Hair follicular keratinocyte (primary cell): ENCODE results near the gene SLC25A21. TPM values are rescaled to one million over a fixed set of nuclear protein-coding genes. Genes with fewer than 3 reads are reported as not detected.

ENCODE experiments used
- total RNA-seq: library from RNA; depleted of rRNA; stranded (reverse); fragments of >200 nt; gene quantifications from 2 replicates; pipeline ENCODE4 v1.2.3, GENCODE V29; 2015

SLC25A21 gene
- total RNA-seq: 0.23 and 0.34 TPM in 2 replicates

DNA sequence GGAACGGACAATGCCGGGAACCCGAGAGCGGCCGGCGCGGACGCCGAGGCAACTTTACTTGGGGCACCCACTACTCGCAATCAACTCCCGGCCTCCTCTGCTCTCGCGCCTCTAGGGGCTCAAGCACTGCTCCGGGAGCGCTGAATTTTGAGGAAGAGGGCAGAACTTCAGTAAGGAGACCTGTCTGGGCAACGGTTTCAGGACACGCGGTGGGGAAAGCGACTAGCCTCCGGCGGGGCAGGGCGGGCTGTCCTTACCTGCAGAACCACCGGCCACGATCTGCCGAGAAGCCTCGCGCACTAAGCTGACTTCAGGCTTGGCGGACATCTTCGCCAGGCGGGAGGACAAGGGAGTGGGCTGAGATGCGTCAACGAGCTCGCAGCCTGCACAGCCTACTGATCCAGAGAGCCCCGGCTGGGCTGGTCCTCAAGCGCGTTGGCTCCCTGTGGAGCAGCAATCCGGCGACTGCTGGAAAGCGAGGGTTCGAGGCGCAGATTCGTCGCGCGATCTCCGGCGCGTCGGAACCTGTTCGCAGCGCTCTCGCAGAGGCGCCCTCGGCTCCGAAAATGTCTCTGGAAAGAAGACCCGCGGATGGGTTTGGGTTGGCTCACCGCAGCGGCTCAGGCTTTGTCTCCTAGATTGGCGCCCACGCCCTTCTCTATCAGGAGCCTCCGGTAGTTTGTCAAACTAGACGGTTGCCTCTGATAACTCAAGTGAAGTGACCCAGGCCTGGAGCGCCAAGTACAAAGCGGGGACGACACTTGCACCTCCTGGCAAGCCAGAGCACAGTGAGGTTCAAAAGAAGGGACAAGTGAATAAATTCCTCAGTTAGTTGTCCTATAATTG lies at the start of gene SLC25A21:
Gene SLC25A21 (minus strand): TSS at position 583 of the 846 bp plus-strand sequence.

DNA sequence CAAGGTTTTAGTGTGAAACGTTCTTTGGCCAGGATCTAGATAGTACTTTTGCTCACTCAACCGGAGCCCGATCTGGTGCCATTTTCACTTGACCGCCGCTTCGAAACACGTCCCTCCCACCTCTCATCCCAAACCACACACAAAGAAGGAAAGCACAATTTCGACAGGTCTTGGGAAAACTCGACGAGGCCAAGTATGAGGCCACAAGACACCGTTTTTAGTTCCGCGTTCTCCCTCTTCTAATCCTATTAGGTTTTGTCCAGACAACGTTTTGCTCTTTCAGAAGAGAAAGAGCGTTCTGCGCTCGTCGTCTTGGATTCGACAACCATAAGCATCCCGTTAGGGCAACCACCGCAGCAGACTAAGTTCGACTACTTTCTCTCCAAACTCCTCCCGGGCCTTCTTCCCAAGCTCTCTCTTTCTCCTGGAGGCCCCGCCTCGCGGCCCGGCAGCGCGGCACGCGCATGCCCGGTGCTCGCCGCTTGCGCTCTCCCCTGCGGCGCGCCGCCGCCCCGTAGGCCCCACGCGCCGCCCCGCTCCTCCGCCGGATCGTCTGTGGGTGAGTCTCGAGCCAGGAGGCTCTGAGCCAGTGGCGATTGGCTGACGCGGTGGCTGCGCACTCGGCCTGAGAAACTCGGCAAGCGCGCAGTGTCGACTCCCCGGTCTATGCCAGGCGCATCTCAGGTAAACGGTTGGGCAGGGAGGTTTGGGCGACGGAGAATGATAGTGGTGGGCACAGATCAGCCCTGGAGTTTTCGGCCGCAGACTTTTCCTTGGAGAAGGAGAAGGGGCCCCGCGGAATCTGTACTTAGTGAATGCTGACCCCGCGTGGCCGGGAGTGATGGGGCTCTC lies 25.2 kb upstream of the SLC25A21 start, which contains the start of gene MIPOL1:
Gene MIPOL1 (plus strand): TSS at position 517 of the 852 bp plus-strand sequence. CDS start 49,952 bp downstream, outside the sequence.

GRCh38 chr14:36661506-36662257 lies 510.7 kb downstream of the SLC25A21 start, which contains the start of gene PAX9:
Gene PAX9 (plus strand): TSS chr14:36661860. CDS start chr14:36662090, 230 bp downstream.

Other genes starting within 250 kb of the SLC25A21 start
- 3.7 and 5.2 TPM in 2 replicates for gene MIPOL1, start 25.3 kb upstream of the SLC25A21 start, total RNA-seq